HEK293 (cell line): ENCODE data around the gene RTP3.

Source experiments
- AEBP2 ChIP-seq: fragments of 450-650 bp; formaldehyde crosslinking; IDR thresholded peaks from 2 replicates; pipeline ENCODE4 v1.5.1; 2016; ENCODE audit warnings: missing biosample characterization, missing genetic modification characterization, borderline replicate concordance
- OVOL3 ChIP-seq: fragments of 450-650 bp; formaldehyde crosslinking; IDR thresholded peaks from 2 replicates; pipeline ENCODE4 v1.5.1; 2016; ENCODE audit warnings: missing biosample characterization, missing genetic modification characterization
- TCF7L2 ChIP-seq: IDR thresholded peaks from 2 replicates; pipeline ENCODE4 v1.6.1; 2011; ENCODE audit warnings: low read depth, mild to moderate bottlenecking, inconsistent platforms, low read length, moderate library complexity, borderline replicate concordance
- ZEB2 ChIP-seq: fragments of 450-650 bp; formaldehyde crosslinking; IDR thresholded peaks from 2 replicates; pipeline ENCODE4 v1.5.1; 2016; ENCODE audit warnings: missing biosample characterization, missing genetic modification characterization
- ZNF114 ChIP-seq: fragments of 450-650 bp; formaldehyde crosslinking; IDR thresholded peaks from 2 replicates; pipeline ENCODE4 v1.5.0; 2017; ENCODE audit warnings: missing biosample characterization, missing genetic modification characterization
- ZNF132 ChIP-seq: fragments of 450-650 bp; formaldehyde crosslinking; IDR thresholded peaks from 2 replicates; pipeline ENCODE4 v1.5.1; 2017; ENCODE audit warnings: missing biosample characterization, missing genetic modification characterization, borderline replicate concordance
- ZNF138 ChIP-seq: fragments of 450-650 bp; formaldehyde crosslinking; IDR thresholded peaks from 2 replicates; pipeline ENCODE4 v1.5.1; 2016; ENCODE audit warnings: missing biosample characterization, missing genetic modification characterization, borderline replicate concordance
- ZNF341 ChIP-seq: fragments of 450-650 bp; formaldehyde crosslinking; IDR thresholded peaks from 2 replicates; pipeline ENCODE4; 2016; ENCODE audit warnings: low read depth, missing biosample characterization, missing genetic modification characterization
- ZNF433 ChIP-seq: fragments of 450-650 bp; formaldehyde crosslinking; IDR thresholded peaks from 2 replicates; pipeline ENCODE4 v1.5.1; 2016; ENCODE audit warnings: missing biosample characterization, missing genetic modification characterization, low read depth
- ZNF76 ChIP-seq: fragments of 450-650 bp; formaldehyde crosslinking; IDR thresholded peaks from 2 replicates; pipeline ENCODE4; 2016; ENCODE audit warnings: low read depth, missing biosample characterization, missing genetic modification characterization, borderline replicate concordance
- TF ChIP-seq, protein P1 (sequence below): fragments of 450-650 bp; IDR thresholded peaks from 2 replicates; pipeline ENCODE4 v1.5.1; 2018; ENCODE audit warnings: missing biosample characterization, mild to moderate bottlenecking, missing genetic modification characterization
- TF ChIP-seq, protein P2 (sequence below): fragments of 450-650 bp; formaldehyde crosslinking; IDR thresholded peaks from 2 replicates; pipeline ENCODE4 v1.5.1; 2016; ENCODE audit warnings: missing biosample characterization, missing genetic modification characterization

GRCh38 chr3:46453526-46454208 lies 44.1 kb upstream of the RTP3 start:
- no peak for TF ChIP-seq TCF7L2
- no peak for TF ChIP-seq ZEB2 (tag by site-specific recombination)
- no peak for TF ChIP-seq AEBP2 (tag by site-specific recombination)
- TF ChIP-seq, protein P1, sequence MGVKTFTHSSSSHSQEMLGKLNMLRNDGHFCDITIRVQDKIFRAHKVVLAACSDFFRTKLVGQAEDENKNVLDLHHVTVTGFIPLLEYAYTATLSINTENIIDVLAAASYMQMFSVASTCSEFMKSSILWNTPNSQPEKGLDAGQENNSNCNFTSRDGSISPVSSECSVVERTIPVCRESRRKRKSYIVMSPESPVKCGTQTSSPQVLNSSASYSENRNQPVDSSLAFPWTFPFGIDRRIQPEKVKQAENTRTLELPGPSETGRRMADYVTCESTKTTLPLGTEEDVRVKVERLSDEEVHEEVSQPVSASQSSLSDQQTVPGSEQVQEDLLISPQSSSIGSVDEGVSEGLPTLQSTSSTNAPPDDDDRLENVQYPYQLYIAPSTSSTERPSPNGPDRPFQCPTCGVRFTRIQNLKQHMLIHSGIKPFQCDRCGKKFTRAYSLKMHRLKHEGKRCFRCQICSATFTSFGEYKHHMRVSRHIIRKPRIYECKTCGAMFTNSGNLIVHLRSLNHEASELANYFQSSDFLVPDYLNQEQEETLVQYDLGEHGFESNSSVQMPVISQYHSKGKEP (tag by site-specific recombination) = no peak
- no peak for TF ChIP-seq ZNF433 (tag by site-specific recombination)
- TF ChIP-seq, protein P2, sequence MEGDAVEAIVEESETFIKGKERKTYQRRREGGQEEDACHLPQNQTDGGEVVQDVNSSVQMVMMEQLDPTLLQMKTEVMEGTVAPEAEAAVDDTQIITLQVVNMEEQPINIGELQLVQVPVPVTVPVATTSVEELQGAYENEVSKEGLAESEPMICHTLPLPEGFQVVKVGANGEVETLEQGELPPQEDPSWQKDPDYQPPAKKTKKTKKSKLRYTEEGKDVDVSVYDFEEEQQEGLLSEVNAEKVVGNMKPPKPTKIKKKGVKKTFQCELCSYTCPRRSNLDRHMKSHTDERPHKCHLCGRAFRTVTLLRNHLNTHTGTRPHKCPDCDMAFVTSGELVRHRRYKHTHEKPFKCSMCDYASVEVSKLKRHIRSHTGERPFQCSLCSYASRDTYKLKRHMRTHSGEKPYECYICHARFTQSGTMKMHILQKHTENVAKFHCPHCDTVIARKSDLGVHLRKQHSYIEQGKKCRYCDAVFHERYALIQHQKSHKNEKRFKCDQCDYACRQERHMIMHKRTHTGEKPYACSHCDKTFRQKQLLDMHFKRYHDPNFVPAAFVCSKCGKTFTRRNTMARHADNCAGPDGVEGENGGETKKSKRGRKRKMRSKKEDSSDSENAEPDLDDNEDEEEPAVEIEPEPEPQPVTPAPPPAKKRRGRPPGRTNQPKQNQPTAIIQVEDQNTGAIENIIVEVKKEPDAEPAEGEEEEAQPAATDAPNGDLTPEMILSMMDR (tag by site-specific recombination) = no peak
- TF ChIP-seq ZNF114 (tag by site-specific recombination) = no peak
- no peak for TF ChIP-seq ZNF76
- no peak for TF ChIP-seq ZNF341 (tag by site-specific recombination)
- TF ChIP-seq ZNF132 (tag by site-specific recombination) = no peak
- TF ChIP-seq ZNF138 (tag by site-specific recombination) = no peak
- no peak for TF ChIP-seq OVOL3
